Left renal cortex interstitium (tissue), 4 donors: ENCODE measurements around the gene SERPINE1. TPM values are rescaled to one million over a fixed set of nuclear protein-coding genes. Genes with fewer than 3 reads are reported as not detected.

Experiments used
- DNase-seq, 4 donors: peaks; one replicate each; pipeline ENCODE4 v3.0.0-alpha.2; 2013; ENCODE audit warnings: low read depth in 4 of 4, low spot score in 2 of 4, missing footprints in 1 of 4
- polyA plus RNA-seq, 4 donors: library from polyadenylated mRNA; unstranded; fragments of 120-200 nt; gene quantifications; one replicate each; pipeline ENCODE4 v1.2.1, GENCODE V29; 2013; ENCODE audit not compliant: insufficient read length in 4 of 4

SERPINE1 gene
- polyA plus RNA-seq, 4 donors = 0.72 to 5.8 (median 1.2) TPM

- DNase-seq = no peak
Observed at GRCh38 chr7:101151908-101152651, 25.2 kb downstream of the SERPINE1 start.

- DNase-seq = peak; percentile 85 to 90 (median 88)
Observed at GRCh38 chr7:101153969-101154692, 27.2 kb downstream of the SERPINE1 start, which contains the start of gene AP1S1. Gene AP1S1 (plus strand): TSS chr7:101154476. CDS start chr7:101154515, 39 bp downstream.

- DNase-seq = no peak
Observed at GRCh38 chr7:101154693-101155102, 27.8 kb downstream of the SERPINE1 start.

- DNase-seq = no peak
Observed at GRCh38 chr7:101155303-101155702, 28.4 kb downstream of the SERPINE1 start.

DNA sequence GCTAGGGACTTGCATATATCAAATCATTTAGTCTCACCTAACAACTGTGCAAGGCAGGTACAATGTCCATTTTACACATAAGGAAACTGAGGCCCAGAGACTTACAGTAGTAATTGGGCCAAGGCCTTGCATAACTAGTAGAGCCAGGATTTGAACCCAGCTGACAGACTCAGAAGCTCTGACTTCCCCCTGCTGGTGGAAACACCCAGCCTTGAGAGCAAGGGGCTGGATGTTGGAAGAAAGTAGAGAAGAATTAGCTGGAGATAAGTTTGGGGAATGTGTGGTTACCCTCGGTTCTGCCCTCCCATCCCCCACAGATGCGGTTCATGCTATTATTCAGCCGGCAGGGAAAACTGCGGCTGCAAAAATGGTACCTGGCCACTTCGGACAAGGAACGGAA is 29.4 kb downstream of the SERPINE1 start:
- DNase-seq = no peak

- no peak for DNase-seq
Observed at GRCh38 chr7:101156866-101157589, 30.1 kb downstream of the SERPINE1 start.

DNA sequence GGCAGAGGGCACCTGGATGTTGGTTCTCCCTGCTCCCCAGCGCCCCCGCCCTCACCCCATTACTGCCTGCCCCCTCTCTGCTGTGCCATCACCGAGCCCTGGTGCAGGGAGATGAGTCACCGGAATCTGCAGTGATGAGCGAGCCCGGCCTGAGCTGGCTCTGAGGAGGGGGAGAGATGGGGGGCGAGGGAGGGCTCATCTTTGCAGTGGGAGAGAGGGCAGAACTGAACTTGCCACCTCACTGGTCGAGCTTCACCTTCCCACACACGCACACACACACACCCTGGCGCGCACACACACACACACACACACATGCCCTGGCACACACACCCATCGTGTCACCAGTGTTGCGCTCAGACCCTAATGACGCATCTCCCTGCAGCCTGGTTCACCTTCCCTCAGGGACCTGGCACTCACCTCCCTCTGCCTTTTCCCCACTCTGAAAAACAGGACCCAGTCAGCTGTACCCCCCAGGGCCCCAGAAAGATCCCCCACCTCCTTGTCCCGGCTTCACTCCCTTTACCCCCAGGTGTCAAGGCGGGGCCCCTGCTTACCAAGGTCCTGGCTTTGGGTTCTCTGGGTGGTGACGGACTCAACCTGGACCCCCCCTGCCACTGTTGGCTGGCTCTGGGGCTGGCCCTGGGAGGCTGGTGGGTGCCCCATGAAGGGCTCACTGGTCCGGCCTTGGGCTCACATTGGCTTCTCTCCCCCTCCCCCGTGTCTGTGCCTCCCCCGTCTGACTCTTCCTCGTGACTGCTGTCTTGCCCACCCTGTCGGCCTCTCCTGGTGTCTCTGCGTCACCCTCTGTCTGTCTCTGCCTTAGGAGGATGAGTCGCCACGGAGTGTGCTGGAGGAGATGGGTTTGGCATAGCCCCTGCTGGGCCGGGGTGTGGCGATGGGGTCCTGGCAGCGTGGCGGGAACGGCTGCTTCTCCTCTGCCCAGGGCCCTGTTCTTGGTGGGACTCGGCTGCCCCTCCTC is 33.1 kb downstream of the SERPINE1 start:
- no peak for DNase-seq

GRCh38 chr7:101160910-101161309 is 34.0 kb downstream of the SERPINE1 start:
- DNase-seq = no peak

- no peak for DNase-seq
Observed at GRCh38 chr7:101161692-101162471, 35.0 kb downstream of the SERPINE1 start.

GRCh38 chr7:101162551-101163278 is 35.8 kb downstream of the SERPINE1 start:
- DNase-seq = no peak

- no peak for DNase-seq
Observed at GRCh38 chr7:101163279-101164070, 36.6 kb downstream of the SERPINE1 start.

DNA sequence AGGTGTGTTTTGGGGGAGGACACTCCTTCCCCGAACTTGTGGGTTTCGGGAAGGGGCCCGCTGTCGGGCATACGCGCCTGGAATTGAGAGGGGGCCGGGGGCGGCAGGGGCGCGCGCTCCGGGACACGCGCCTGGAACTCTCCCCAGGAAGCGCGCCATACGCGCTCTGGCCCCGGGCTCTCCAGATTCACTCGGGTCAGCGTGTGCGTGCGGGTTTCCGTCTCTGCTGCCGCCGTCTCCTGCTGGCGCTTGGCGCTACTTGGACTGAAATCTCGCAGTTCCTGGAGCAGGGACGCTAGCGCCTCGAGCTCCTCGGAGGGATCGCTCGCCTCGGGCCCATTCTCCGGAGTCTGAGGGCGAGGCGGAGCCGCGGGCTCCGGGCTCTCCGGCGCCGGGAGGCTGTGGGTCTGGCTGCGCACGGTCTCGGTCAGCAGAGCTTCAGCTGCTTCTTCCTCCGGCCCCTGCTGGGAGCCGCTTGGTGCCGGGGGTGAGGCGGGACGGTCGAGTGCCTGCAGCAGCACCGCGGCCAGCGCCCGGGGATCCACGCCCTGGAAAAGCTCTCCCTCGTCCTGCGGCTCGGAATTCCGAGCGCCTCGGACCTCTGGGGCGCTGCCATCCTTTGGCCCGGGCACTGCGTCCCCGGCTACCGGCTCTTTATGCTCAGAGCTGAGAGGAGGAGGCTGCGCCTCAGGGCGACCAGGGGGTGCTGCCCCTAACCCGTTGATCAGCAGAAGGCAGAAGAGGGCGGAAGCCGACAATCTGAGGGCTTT is 37.4 kb downstream of the SERPINE1 start:
- no peak for DNase-seq

DNA sequence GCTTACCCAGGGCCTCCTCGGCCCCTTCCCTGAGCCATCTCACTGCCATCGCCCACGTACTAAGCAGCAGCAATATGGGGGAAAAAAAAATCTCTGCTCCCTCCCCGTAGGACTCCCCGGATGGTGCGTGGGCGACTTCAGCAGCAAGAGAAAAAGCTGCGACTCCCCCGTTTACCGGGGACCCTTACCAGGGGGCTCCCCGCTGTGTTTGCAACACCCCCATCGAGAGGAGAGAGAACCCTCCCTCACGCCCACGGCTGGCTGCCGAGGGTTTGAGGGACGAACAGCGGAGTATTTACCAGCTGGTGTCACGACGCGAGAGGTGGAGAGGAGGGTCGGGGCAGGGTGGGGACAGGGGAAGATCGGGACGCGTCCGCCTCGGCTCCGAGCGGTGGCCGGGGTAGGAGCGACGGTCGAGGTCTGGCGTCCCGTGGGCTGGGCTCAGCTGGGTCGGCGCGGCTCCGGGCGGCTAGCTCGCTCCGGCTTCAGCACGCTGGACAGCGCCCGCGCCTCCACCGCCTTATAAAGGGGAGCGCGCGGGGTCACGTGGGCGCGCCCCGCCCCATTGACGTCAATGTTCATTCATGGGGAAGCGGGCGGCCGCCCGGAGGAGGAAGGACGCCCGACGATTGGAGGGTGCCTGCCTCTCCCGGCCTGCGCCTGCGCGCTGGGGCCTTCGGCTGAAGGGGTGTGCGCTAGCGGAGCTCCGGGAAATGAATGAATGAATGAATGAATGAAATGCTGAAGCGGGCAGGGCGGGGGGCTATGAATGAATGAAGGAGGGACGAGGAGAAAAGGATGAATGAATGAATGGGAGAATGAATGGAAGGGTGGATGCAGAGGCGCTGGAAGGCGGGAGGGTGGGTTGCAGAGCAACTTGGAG is 38.4 kb downstream of the SERPINE1 start, which contains the start of gene VGF:
VGF (minus strand) TSS at position 495 of the 883 bp plus-strand sequence. CDS start 726 bp downstream, outside the sequence.
- DNase-seq = peak; percentile 56 to 80 (median 76)

DNA sequence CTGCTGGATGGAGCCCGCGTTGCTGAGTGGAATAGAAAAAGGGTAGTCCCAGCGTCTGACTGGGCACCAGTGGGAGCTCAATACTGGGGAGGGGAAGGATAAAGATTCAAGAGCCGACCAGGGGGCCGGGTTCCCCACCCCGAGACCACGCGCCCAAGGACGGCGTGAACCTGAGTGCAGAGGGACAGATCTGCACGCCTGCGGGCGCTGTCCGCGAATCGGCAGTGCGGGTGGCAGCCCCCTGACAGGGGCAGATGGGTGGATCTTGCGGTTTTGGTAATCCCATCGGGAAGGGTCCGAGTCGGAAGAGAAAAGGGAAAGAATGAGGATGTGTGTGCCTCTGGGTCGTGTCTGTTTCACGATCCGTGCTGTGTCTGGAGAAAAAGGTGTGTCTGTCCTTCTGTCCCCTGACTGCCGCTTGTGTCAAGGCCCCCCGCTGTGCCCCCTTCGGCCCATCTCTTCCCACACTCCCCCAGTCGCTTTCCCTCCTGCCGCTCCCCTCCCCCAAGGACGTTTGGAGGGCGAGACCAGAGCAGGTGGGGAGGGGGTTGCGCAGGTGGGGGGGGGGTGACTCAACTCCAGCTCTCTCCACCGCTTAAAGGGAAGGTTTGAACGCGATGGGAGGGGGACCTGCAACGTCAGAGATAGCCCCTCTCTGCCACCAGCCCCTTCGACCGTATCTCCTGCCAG is 39.2 kb downstream of the SERPINE1 start:
- DNase-seq = no peak

DNA sequence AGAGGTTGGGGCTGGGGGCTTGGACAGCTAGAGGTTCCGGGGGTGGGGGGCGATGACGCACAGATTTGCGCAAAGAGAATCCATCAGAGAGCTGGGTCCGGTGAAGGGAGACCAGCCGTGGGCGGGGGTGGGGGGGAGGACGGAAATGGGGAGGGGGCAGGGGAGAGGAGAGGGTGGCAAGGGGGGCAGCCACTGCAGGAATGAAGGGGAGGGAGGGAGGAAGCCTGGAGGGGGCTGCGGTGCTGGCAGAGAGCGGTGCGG is 39.7 kb downstream of the SERPINE1 start:
- no peak for DNase-seq
